ENCODE results near the gene BMP8A. TPM values are rescaled to one million over a fixed set of nuclear protein-coding genes. Genes with fewer than 3 reads are reported as not detected.
A peak's percentile ranks its signal among the peaks of the same experiment; 100 is the strongest.

Gene BMP8A
- total and polyA plus RNA-seq, 2 donors from 2014 or later, result 1.2 TPM; not detected in 1

GRCh38 chr1:39522661-39523567 is 31.5 kb downstream of the BMP8A start:
- intact Hi-C loops (cut with DNase I), result no loop called here
- Histone ChIP-seq H3K27ac (ENCODE audit: low read depth in 2 of 2, low read length in 2 of 2) (no peak overlapping the region), H3K9ac (ENCODE audit: low read length in 3 of 3) (no peak overlapping the region), H3K9me3 (ENCODE audit: control insufficient read depth in 2 of 3, insufficient read depth in 1 of 3, low read length in 3 of 3) (no peaks in the 10 kb centered on the region), H3K36me3 (ENCODE audit: control insufficient read depth in 2 of 3, insufficient read depth in 3 of 3, low read length in 3 of 3) (peaks cover 0 to 3% (median 2%) of the 10 kb centered on the region in 3 donors), H3K4me3 (ENCODE audit: low read length in 3 of 3) (no peak overlapping the region), H3K4me1 (ENCODE audit: control insufficient read depth in 2 of 3, insufficient read depth in 2 of 3, low read depth in 1 of 3, low read length in 3 of 3) (no peaks in the 10 kb centered on the region), H3K27me3 (ENCODE audit: control insufficient read depth, insufficient read depth, low read length) (no peaks in the 10 kb centered on the region)
- no peak for TF ChIP-seq CTCF (IDR thresholded peaks at IDR 0.05; ENCODE audit: borderline replicate concordance, extremely low read depth, insufficient read depth)
- no peak for FAIRE-seq
- DNase-seq, result peak in 1 of 5 donors; percentile 61

- H3K27ac ChIP-seq (ENCODE audit: low read depth in 2 of 2, low read length in 2 of 2), result no peak overlapping the region
- intact Hi-C loops (cut with DNase I), result no loop called here
- no peak overlapping the region for H3K9ac ChIP-seq (ENCODE audit: low read length in 3 of 3)
- no peaks in the 10 kb centered on the region for H3K9me3 ChIP-seq (ENCODE audit: control insufficient read depth in 2 of 3, insufficient read depth in 1 of 3, low read length in 3 of 3)
- no peak for FAIRE-seq
- no peaks in the 10 kb centered on the region for H3K27me3 ChIP-seq (ENCODE audit: control insufficient read depth, insufficient read depth, low read length)
- H3K36me3 ChIP-seq (ENCODE audit: control insufficient read depth in 2 of 3, insufficient read depth in 3 of 3, low read length in 3 of 3), result peaks cover 0 to 7% (median 7%) of the 10 kb centered on the region in 3 donors
- H3K4me1 ChIP-seq (ENCODE audit: control insufficient read depth in 2 of 3, insufficient read depth in 2 of 3, low read depth in 1 of 3, low read length in 3 of 3), result no peaks in the 10 kb centered on the region
- no peak for TF ChIP-seq CTCF (IDR thresholded peaks at IDR 0.05; ENCODE audit: borderline replicate concordance, extremely low read depth, insufficient read depth)
- DNase-seq, result no peak
- H3K4me3 ChIP-seq (ENCODE audit: low read length in 3 of 3), result no peak overlapping the region
Observed at GRCh38 chr1:39524171-39524570, 32.7 kb downstream of the BMP8A start.

GRCh38 chr1:39524591-39525365 is 33.3 kb downstream of the BMP8A start:
- DNase-seq, result peak in 1 of 5 donors; percentile 22
- no peak for TF ChIP-seq CTCF (IDR thresholded peaks at IDR 0.05; ENCODE audit: borderline replicate concordance, extremely low read depth, insufficient read depth)
- no peak overlapping the region for H3K9ac ChIP-seq (ENCODE audit: low read length in 3 of 3)
- no peaks in the 10 kb centered on the region for H3K9me3 ChIP-seq (ENCODE audit: control insufficient read depth in 2 of 3, insufficient read depth in 1 of 3, low read length in 3 of 3)
- intact Hi-C loops (cut with DNase I), result no loop called here
- H3K27ac ChIP-seq (ENCODE audit: low read depth in 2 of 2, low read length in 2 of 2), result no peak overlapping the region
- H3K4me1 ChIP-seq (ENCODE audit: control insufficient read depth in 2 of 3, insufficient read depth in 2 of 3, low read depth in 1 of 3, low read length in 3 of 3), result no peaks in the 10 kb centered on the region
- FAIRE-seq, result no peak
- no peak overlapping the region for H3K4me3 ChIP-seq (ENCODE audit: low read length in 3 of 3)
- H3K27me3 ChIP-seq (ENCODE audit: control insufficient read depth, insufficient read depth, low read length), result no peaks in the 10 kb centered on the region
- peaks cover 0 to 7% (median 7%) of the 10 kb centered on the region in 3 donors for H3K36me3 ChIP-seq (ENCODE audit: control insufficient read depth in 2 of 3, insufficient read depth in 3 of 3, low read length in 3 of 3)

All from kidney (tissue), 14 donors.